ENCODE results near the gene SLC16A1.
"Not testable (repeated sequence)": the region's sequence is repeated elsewhere in the genome, so short reads cannot be mapped to it uniquely, and the experiment has no call there.

SLC16A1 gene

GRCh38 chr1:112971006-112971405 lies 15.0 kb upstream of the SLC16A1 start:
- no peak overlapping the region for H3K4me3 ChIP-seq (ENCODE audit: low read depth, low read length)
- TF ChIP-seq CTCF (IDR thresholded peaks at IDR 0.05; ENCODE audit: low read depth, low read length, missing control alignments), result no peak
- no peak for DNase-seq (ENCODE audit: low read depth)

GRCh38 chr1:112964347-112964746 lies 8.4 kb upstream of the SLC16A1 start:
- DNase-seq (ENCODE audit: low read depth), result no peak
- no peak for TF ChIP-seq CTCF (IDR thresholded peaks at IDR 0.05; ENCODE audit: low read depth, low read length, missing control alignments)
- H3K4me3 ChIP-seq (ENCODE audit: low read depth, low read length), result no peak overlapping the region

DNA sequence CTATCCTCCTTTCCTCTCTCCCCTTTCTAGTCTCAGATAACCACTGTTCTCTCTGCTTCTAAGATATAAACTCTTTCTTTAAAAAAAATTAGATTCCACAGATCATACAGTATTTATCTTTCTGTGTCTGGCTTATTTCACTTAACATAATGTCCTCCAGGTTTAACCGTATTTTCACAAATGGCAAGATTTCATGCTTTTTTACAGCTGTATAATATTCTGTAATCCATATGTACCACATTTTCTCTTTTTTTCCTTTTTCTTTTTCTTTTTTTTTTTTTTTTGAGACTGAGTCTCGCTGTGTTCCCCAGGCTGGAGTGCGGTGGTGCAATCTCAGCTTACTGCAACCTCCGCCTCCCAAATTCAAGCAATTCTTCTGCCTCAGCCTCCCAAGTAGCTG lies 5.1 kb upstream of the SLC16A1 start:
- TF ChIP-seq CTCF (IDR thresholded peaks at IDR 0.05; ENCODE audit: low read depth, low read length, missing control alignments), result no peak
- no peak for DNase-seq (ENCODE audit: low read depth)
- no peak overlapping the region for H3K4me3 ChIP-seq (ENCODE audit: low read depth, low read length)

GRCh38 chr1:112960384-112960783 lies 4.4 kb upstream of the SLC16A1 start:
- H3K4me3 ChIP-seq (ENCODE audit: low read depth, low read length), result no peak overlapping the region
- no peak for DNase-seq (ENCODE audit: low read depth)
- TF ChIP-seq CTCF (IDR thresholded peaks at IDR 0.05; ENCODE audit: low read depth, low read length, missing control alignments), result no peak

DNA sequence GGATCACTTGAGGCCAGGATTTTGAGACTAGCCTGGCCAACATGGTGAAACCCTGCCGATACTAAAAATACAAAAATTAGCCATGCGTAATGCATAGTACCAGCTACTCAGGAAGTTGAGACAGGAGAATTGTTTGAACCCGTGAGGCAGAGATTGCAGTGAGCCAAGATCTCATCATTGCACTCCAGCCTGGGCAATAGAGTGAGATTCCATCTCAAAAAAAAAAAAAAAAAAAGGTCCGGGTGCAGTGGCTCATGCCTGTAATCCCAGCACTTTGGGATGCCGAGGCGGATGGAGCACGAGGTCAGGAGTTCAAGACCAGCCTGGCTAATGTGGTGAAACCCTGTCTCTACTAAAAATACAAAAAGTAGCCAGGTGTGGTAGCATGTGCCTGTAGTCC lies 2.2 kb upstream of the SLC16A1 start:
- not testable (repeated sequence) for DNase-seq (ENCODE audit: low read depth)
- peak overlapping the region; percentile 100 for H3K4me3 ChIP-seq (ENCODE audit: low read depth, low read length)

DNA sequence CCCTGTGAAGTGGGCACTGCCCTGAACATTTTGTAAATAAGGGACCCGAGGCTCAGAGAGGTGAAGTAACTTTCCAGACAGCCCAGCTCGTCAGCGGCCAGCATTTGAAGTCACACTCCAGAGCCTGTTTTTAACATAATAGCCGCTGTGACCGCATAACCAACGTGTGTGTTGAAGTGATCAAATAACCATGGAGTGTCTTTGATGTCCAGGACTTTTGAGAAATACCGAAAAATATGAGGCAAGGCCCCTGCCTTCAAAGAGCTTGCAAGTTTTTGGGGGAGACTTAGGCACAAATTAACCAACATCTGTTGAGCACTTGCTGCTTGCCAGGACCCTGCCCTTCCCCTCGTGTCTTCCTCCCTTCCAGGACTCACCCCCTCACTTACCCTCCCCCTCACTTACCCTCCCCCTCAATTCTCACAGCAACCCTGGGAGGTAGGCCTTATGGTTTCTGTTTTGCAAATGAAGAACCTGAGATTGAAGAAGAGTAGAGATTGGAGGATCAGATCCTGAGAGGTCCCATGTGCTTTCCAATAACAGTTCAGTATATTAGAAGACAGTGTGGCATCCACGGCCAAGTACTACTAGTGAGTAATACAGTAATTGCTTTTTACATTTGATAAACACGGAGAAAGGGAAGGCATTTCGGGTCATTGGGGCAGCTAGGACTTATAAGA lies 1.3 kb upstream of the SLC16A1 start:
- peak; percentile 80 for DNase-seq (ENCODE audit: low read depth)
- no peak for TF ChIP-seq CTCF (IDR thresholded peaks at IDR 0.05; ENCODE audit: low read depth, low read length, missing control alignments)
- peak overlapping the region; percentile 100 for H3K4me3 ChIP-seq (ENCODE audit: low read depth, low read length)

- no peak for TF ChIP-seq CTCF (IDR thresholded peaks at IDR 0.05; ENCODE audit: low read depth, low read length, missing control alignments)
- no peak for DNase-seq (ENCODE audit: low read depth)
- peak overlapping the region; percentile 100 for H3K4me3 ChIP-seq (ENCODE audit: low read depth, low read length)
These were observed 642 bp upstream of the SLC16A1 start for GRCh38 chr1:112956544-112957132.
